Astrocyte of the spinal cord (primary cell): ENCODE measurements around the gene KLHL25.
A peak's percentile ranks its signal among the peaks of the same experiment; 100 is the strongest.

Source experiments
- DNase-seq: peaks from one replicate; pipeline ENCODE4 v3.0.0; 2011; ENCODE audit warnings: low read depth, low spot score
- H3K4me3 ChIP-seq: 2 replicates; pipeline ENCODE4 v1.5.1; 2011; ENCODE audit warnings: low read depth, mild to moderate bottlenecking, low read length, moderate library complexity
- CTCF ChIP-seq: IDR thresholded peaks from 2 replicates; pipeline ENCODE4 v1.5.1; 2012; ENCODE audit warnings: low read depth, mild to moderate bottlenecking, low read length, inconsistent platforms
- in situ Hi-C: cut with HindIII; loops from 2 replicates; pipeline ENCODE4 v1.10.0; 2017; ENCODE audit warnings: low sequenced_read_pairs

The KLHL25 gene

GRCh38 chr15:85753791-85754452, 40.8 kb downstream of the KLHL25 start:
- in situ Hi-C loops, result no loop called here
- no peak for TF ChIP-seq CTCF
- DNase-seq, result no peak
- H3K4me3 ChIP-seq, result no peak overlapping the region

- in situ Hi-C loops, result no loop called here
- TF ChIP-seq CTCF, result no peak
- no peak overlapping the region for H3K4me3 ChIP-seq
- DNase-seq, result no peak
Measured at GRCh38 chr15:85753261-85753660, 41.5 kb downstream of the KLHL25 start.

- H3K4me3 ChIP-seq, result no peak overlapping the region
- DNase-seq, result no peak
- no peak for TF ChIP-seq CTCF
- in situ Hi-C loops, result no loop called here
Measured at GRCh38 chr15:85752491-85752961, 42.2 kb downstream of the KLHL25 start.

- DNase-seq, result no peak
- TF ChIP-seq CTCF, result no peak
- H3K4me3 ChIP-seq, result no peak overlapping the region
- in situ Hi-C loops, result no loop called here
Measured at GRCh38 chr15:85752124-85752475, 42.6 kb downstream of the KLHL25 start.

GRCh38 chr15:85751291-85752123, 43.2 kb downstream of the KLHL25 start:
- H3K4me3 ChIP-seq, result no peak overlapping the region
- TF ChIP-seq CTCF, result no peak
- in situ Hi-C loops, result no loop called here
- DNase-seq, result no peak

GRCh38 chr15:85750319-85751290, 44.1 kb downstream of the KLHL25 start:
- DNase-seq, result peak; percentile 62
- TF ChIP-seq CTCF, result no peak
- H3K4me3 ChIP-seq, result no peak overlapping the region
- in situ Hi-C loops, result no loop called here
